Aorta (tissue), 5 donors: ENCODE measurements around the gene CLCNKA. TPM values are rescaled to one million over a fixed set of nuclear protein-coding genes. Genes with fewer than 3 reads are reported as not detected.
A peak's percentile ranks its signal among the peaks of the same experiment; 100 is the strongest.

Experiments
- ATAC-seq: fragments of 200-7000 bp; cut with Tn5 transposase; one replicate; pipeline ENCODE4 v1.9.1; 2022; ENCODE audit warnings: moderate library complexity; ENCODE audit not compliant: low FRiP score
- DNase-seq, 2 donors: peaks; one replicate each; pipeline ENCODE4 v3.0.0-alpha.2; 2020
- H3K27ac ChIP-seq, 2 donors: one replicate each; pipeline ENCODE4 v1.5.1; 2013; ENCODE audit warnings: low read length in 2 of 2, mild to moderate bottlenecking in 2 of 2, moderate library complexity in 2 of 2, control low read depth in 1 of 2, inconsistent platforms in 1 of 2, low read depth in 1 of 2
- H3K27me3 ChIP-seq, 2 donors: one replicate each; pipeline ENCODE4 v1.6.1; 2013; ENCODE audit warnings: control low read depth in 1 of 2, low read length in 1 of 2, mild to moderate bottlenecking in 1 of 2, moderate library complexity in 1 of 2; ENCODE audit not compliant: insufficient read depth in 2 of 2, control insufficient read depth in 1 of 2
- H3K36me3 ChIP-seq, 2 donors: one replicate each; pipeline ENCODE4 v1.6.1; 2013; ENCODE audit warnings: control low read depth in 1 of 2, low read length in 1 of 2, mild to moderate bottlenecking in 1 of 2; ENCODE audit not compliant: insufficient read depth in 2 of 2, control insufficient read depth in 1 of 2
- H3K4me1 ChIP-seq, 2 donors: one replicate each; pipeline ENCODE4 v1.6.1; 2013; ENCODE audit warnings: low read length in 2 of 2, control low read depth in 1 of 2, mild to moderate bottlenecking in 1 of 2, moderate library complexity in 1 of 2; ENCODE audit not compliant: insufficient read depth in 2 of 2, control insufficient read depth in 1 of 2
- H3K4me3 ChIP-seq, 2 donors: one replicate each; pipeline ENCODE4 v1.5.1; 2013; ENCODE audit warnings: low read length in 2 of 2, control low read depth in 1 of 2, mild to moderate bottlenecking in 1 of 2
- H3K9me3 ChIP-seq: one replicate; pipeline ENCODE4 v1.6.1; 2013; ENCODE audit warnings: mild to moderate bottlenecking, low read length; ENCODE audit not compliant: control insufficient read depth
- WGBS, 2 donors: extraction: QIAGEN DNeasy Blood & Tissue Kit; methylation state at CpG; one replicate each; pipeline ENCODE4 v1.1.7; 2013; 5-methylcytosine and 5-hydroxymethylcytosine counted together
- intact Hi-C, 2 donors: fragments of 100-400 bp; cut with DNase I; formaldehyde crosslinking; loops; one replicate each; pipeline versions ENCODE4 v1.14.2 to v1.15.0; 2022
- polyA plus RNA-seq, 2 donors: library from polyadenylated mRNA; stranded (reverse); fragments of 200-250 nt; gene quantifications; one replicate each; pipeline ENCODE4 v1.2.3, GENCODE V29; 2013
- total RNA-seq, 2 donors: library from RNA; stranded (reverse); fragmentation: NEBNext Ultra II Directional; extraction: Animal tissue kit (Norgen Biotek cat#: 25700); gene quantifications; one replicate each; pipeline ENCODE4 v1.2.1, GENCODE V29; 2021
- donor health status: healthy with polysubstance abuse.
- donor health status: Bipolar disorder and iron deficiency.
- donor health status: DM: no; HTN: no; CAD: no.
- donor health status: DM: no; HTN: no; CAD: no.
- donor health status: DM: yes; HTN: yes; CAD: no.

Gene CLCNKA
- total and polyA plus RNA-seq, 4 donors = 1.0 to 4.5 (median 1.3) TPM; not detected in 1

GRCh38 chr1:16006552-16007485, 15.0 kb upstream of the CLCNKA start:
- ATAC-seq (no peak), DNase-seq (peak in 1 of 2 donors; percentile 31)
- intact Hi-C loops = loop anchor here in 1 of 2 donors (5.0 kb wide), 1 partner anchor 50 kb away; no protein-coding TSS in a partner anchor
- Histone ChIP-seq H3K4me1 (no peaks in the 10 kb centered on the region), H3K27me3 (no peaks in the 10 kb centered on the region), H3K27ac (no peak overlapping the region), H3K4me3 (no peak overlapping the region), H3K36me3 (no peaks in the 10 kb centered on the region), H3K9me3 (no peaks in the 10 kb centered on the region)
- 61 to 64% methylated on average over 9 of the region's 9 CpGs for WGBS, 2 donors

DNA sequence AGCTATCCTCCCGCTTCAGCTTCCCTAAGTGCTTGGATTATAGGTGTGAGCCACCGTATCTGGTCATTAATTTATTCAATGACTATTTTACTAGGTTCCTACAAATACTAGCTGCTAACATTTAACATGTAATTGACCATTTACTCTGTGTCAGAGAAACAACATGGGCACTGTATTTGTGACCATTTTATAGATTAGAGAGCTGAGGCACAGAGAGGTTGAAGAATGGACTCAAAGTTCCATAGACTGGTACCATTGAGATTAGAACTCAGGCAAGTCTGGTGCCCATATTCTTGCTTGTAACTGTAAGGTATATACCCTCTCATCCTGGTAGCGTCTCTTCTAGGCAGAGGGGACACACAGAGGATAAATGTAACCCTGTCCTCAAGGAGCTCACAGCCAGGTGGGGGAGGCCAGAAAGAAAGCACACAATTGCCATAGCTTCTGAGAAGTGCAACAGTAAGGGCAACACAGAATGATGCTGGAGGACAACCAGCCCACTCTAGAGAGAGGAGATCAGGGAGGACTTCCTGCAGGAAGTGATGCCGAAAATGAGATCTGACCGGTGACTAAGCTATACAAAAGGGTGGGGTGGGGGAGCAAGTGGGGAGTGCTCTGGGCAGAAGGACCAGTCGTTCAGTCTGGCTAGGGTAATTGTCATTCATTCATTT, 14.0 kb upstream of the CLCNKA start:
- Histone ChIP-seq H3K4me1 (no peaks in the 10 kb centered on the region), H3K36me3 (no peaks in the 10 kb centered on the region), H3K9me3 (no peaks in the 10 kb centered on the region), H3K4me3 (no peak overlapping the region), H3K27ac (no peak overlapping the region), H3K27me3 (no peaks in the 10 kb centered on the region)
- ATAC-seq = no peak
- peak in 1 of 2 donors; percentile 4 for DNase-seq
- intact Hi-C loops = loop anchor here in 1 of 2 donors (5.0 kb wide), 1 partner anchor 49 kb away; no protein-coding TSS in a partner anchor
- WGBS, 2 donors = 82 to 84% methylated on average over 6 of the region's 6 CpGs

DNA sequence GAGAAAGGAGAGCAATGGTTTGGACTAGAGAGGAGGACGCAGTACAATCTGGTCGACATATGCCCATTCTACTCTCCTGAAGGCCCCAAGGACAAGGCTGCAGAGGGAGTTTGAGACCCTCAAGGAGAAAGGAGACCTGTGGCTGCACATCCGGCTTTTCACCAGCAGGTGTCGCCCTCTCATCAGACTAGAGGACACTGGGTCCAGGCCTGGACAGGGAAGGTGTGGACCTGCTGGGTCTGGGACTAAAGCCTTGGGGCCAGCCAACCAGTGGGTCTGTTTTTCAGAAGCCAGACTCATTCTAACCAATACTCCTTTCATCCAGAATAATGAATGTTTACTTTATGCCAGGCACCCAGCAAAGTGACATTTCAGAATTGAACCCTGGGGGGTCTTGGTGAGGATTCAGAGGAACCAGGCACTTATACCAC, 12.8 kb upstream of the CLCNKA start:
- H3K27me3 ChIP-seq = no peaks in the 10 kb centered on the region
- H3K9me3 ChIP-seq = no peaks in the 10 kb centered on the region
- intact Hi-C loops = loop anchor here (1.0 to 5.0 kb wide), 3 partner anchors 23 to 48 kb away; no protein-coding TSS in a partner anchor
- no peaks in the 10 kb centered on the region for H3K36me3 ChIP-seq
- no peak overlapping the region for H3K4me3 ChIP-seq
- no peaks in the 10 kb centered on the region for H3K4me1 ChIP-seq
- ATAC-seq (peak; percentile 64), DNase-seq (peak; percentile 85 to 94)
- WGBS, 2 donors = 1% methylated on average over 4 of the region's 4 CpGs
- no peak overlapping the region for H3K27ac ChIP-seq

DNA sequence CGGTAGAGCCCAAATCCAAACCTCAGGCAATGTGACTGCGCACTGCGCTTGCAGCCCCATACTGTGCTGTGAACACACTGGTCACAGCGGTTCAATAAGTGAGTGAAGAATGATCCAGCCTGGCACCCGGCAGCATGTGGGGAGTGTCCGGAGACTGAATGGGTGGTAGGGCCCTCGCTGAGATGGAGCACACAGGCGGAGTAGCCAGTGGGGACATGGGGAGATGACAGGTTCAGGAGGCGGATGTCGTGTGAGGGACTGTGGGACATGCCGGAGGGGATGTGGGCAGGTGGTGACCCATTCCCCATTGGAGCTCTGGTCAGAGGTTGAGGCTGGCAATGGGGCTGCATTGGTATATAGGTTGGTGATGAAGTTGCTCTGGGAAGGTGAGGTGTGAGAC, 12.2 kb upstream of the CLCNKA start:
- H3K27me3 ChIP-seq = no peaks in the 10 kb centered on the region
- no peaks in the 10 kb centered on the region for H3K9me3 ChIP-seq
- DNase-seq (no peak), ATAC-seq (no peak)
- H3K27ac ChIP-seq = no peak overlapping the region
- no peak overlapping the region for H3K4me3 ChIP-seq
- no peaks in the 10 kb centered on the region for H3K4me1 ChIP-seq
- H3K36me3 ChIP-seq = no peaks in the 10 kb centered on the region
- intact Hi-C loops = loop anchor here (1.0 to 5.0 kb wide), 4 partner anchors 23 to 48 kb away; no protein-coding TSS in a partner anchor
- whole genome bisulfite sequencing, 2 donors = 89 to 92% methylated on average over 11 of the region's 11 CpGs

DNA sequence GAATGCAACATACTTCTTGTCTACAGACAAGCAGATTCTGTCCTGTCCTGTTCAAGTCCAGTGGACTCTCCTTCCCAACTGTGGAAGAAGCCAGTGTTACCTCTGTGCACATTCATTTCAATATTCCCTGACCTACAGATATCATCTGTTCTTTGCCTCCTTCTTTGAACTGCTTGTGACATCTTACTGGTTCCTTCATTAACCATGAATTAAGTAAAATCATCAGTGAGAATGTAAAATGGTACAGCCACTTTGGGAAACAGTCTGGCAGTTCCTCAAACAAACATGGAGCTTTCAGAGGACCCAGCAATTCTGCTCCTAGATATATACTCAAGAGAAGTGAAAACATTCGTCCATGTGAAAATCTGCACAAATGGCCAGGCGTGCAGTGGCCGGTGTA, 11.0 kb upstream of the CLCNKA start:
- no peaks in the 10 kb centered on the region for H3K36me3 ChIP-seq
- no peaks in the 10 kb centered on the region for H3K27me3 ChIP-seq
- WGBS, 2 donors = 87 to 93% methylated on average over 3 of the region's 3 CpGs
- no peak overlapping the region for H3K4me3 ChIP-seq
- no peak overlapping the region for H3K27ac ChIP-seq
- ATAC-seq (no peak), DNase-seq (no peak)
- H3K4me1 ChIP-seq = no peaks in the 10 kb centered on the region
- intact Hi-C loops = loop anchor here in 1 of 2 donors (5.0 kb wide), 1 partner anchor 36 kb away; no protein-coding TSS in a partner anchor
- no peaks in the 10 kb centered on the region for H3K9me3 ChIP-seq

DNA sequence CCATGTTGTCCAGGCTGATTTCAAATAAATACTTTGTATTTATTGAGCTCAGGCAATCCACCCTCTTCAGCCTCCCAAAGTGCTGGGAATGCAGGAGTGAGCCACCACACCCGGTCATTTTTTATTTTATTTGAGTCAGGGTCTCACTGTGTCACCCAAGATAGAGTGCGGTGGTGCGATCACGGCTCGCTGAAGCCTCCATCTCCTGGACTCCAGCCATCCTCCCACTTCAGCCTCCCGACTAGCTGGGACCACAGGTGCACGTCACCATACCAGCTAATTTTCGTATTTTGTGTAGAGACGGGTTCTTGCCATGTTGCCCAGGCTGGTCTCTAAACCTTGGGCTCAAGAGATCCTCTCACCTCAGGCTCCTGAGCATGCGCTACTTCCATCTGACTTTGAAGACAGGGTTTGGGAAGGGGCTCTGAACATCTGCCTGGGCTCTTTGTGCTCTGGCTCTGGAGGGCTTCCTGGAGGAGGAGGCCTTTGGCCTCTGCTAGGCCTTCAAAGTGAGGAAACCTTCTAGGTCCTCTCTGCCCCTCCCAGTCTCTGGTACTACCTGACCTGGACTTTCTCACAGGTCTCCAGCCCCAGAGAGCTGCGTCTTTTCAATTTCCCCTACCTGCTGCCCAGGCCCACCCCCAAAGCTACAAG, 9.8 kb upstream of the CLCNKA start:
- intact Hi-C loops = loop anchor here in 1 of 2 donors (5.0 kb wide), 1 partner anchor 35 kb away; no protein-coding TSS in a partner anchor
- Histone ChIP-seq H3K4me3 (no peak overlapping the region), H3K27ac (peak overlapping the region in 1 of 2 donors; percentile 56), H3K27me3 (no peaks in the 10 kb centered on the region), H3K36me3 (no peaks in the 10 kb centered on the region), H3K4me1 (no peaks in the 10 kb centered on the region), H3K9me3 (no peaks in the 10 kb centered on the region)
- 93 to 94% methylated on average over 11 of the region's 11 CpGs for WGBS, 2 donors
- ATAC-seq = no peak
- DNase-seq = no peak

- ATAC-seq (peak; percentile 68), DNase-seq (peak; percentile 85 to 93)
- H3K27ac ChIP-seq = peak overlapping the region; percentile 56 to 67
- H3K9me3 ChIP-seq = no peaks in the 10 kb centered on the region
- 3 to 6% methylated on average over 21 to 36 of the region's 36 CpGs for WGBS, 2 donors
- intact Hi-C loops = loop anchor here in 1 of 2 donors (5.0 kb wide), 1 partner anchor 35 kb away; no protein-coding TSS in a partner anchor
- no peaks in the 10 kb centered on the region for H3K4me1 ChIP-seq
- H3K4me3 ChIP-seq = no peak overlapping the region
- H3K36me3 ChIP-seq = no peaks in the 10 kb centered on the region
- H3K27me3 ChIP-seq = no peaks in the 10 kb centered on the region
These were observed 9.1 kb upstream of the CLCNKA start for GRCh38 chr1:16012590-16013219.
